ENCODE results near the gene MAG. TPM values are rescaled to one million over a fixed set of nuclear protein-coding genes. Genes with fewer than 3 reads are reported as not detected.
A peak's percentile ranks its signal among the peaks of the same experiment; 100 is the strongest.

The MAG gene, protein sequence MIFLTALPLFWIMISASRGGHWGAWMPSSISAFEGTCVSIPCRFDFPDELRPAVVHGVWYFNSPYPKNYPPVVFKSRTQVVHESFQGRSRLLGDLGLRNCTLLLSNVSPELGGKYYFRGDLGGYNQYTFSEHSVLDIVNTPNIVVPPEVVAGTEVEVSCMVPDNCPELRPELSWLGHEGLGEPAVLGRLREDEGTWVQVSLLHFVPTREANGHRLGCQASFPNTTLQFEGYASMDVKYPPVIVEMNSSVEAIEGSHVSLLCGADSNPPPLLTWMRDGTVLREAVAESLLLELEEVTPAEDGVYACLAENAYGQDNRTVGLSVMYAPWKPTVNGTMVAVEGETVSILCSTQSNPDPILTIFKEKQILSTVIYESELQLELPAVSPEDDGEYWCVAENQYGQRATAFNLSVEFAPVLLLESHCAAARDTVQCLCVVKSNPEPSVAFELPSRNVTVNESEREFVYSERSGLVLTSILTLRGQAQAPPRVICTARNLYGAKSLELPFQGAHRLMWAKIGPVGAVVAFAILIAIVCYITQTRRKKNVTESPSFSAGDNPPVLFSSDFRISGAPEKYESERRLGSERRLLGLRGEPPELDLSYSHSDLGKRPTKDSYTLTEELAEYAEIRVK
- total RNA-seq, result not detected
- long read RNA-seq, partial matches to known transcripts, result 1 of 1 reads
- long read RNA-seq, other reads (novel, unspliced or antisense), result 0 of 1 reads

DNA sequence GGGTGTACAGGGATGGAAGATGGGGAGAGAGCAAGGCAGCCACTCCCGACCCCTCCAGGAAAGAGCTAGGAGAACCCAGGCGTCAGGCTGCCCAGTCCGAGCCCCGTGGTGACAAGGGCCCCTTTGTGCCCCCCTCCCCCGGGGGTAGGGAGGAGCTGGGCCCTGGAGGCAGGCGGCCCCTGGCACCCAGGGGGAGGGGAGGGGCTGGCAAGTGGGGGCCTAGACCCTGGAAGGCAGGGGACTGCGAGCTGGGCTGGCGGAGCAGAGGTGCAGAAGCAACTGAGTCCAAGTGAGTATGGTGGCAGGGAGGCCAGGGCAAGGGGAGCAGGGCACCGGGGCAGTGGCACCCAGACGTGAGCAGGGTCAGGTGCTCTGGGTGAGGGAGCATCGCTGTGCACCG is at the start of gene MAG:
TSS of gene MAG (plus strand) at position 246 of the 400 bp plus-strand sequence. CDS start 3,248 bp downstream, outside the sequence.
- DNase-seq (no peak), ATAC-seq (no peak)
- intact Hi-C loops (cut with DNase I), result no loop called here
- Histone ChIP-seq H3K27ac (no peak within 1 kb of the TSS), H3K9me3 (no peaks in the 10 kb centered on the region), H3K27me3 (peaks cover 15% of the 10 kb centered on the region), H3K36me3 (no peaks in the 10 kb centered on the region), H3K4me1 (no peaks in the 10 kb centered on the region), H3K4me3 (no peak within 1 kb of the TSS)
- TF ChIP-seq, protein P1, sequence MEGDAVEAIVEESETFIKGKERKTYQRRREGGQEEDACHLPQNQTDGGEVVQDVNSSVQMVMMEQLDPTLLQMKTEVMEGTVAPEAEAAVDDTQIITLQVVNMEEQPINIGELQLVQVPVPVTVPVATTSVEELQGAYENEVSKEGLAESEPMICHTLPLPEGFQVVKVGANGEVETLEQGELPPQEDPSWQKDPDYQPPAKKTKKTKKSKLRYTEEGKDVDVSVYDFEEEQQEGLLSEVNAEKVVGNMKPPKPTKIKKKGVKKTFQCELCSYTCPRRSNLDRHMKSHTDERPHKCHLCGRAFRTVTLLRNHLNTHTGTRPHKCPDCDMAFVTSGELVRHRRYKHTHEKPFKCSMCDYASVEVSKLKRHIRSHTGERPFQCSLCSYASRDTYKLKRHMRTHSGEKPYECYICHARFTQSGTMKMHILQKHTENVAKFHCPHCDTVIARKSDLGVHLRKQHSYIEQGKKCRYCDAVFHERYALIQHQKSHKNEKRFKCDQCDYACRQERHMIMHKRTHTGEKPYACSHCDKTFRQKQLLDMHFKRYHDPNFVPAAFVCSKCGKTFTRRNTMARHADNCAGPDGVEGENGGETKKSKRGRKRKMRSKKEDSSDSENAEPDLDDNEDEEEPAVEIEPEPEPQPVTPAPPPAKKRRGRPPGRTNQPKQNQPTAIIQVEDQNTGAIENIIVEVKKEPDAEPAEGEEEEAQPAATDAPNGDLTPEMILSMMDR (IDR thresholded peaks at IDR 0.05), result no peak

DNA sequence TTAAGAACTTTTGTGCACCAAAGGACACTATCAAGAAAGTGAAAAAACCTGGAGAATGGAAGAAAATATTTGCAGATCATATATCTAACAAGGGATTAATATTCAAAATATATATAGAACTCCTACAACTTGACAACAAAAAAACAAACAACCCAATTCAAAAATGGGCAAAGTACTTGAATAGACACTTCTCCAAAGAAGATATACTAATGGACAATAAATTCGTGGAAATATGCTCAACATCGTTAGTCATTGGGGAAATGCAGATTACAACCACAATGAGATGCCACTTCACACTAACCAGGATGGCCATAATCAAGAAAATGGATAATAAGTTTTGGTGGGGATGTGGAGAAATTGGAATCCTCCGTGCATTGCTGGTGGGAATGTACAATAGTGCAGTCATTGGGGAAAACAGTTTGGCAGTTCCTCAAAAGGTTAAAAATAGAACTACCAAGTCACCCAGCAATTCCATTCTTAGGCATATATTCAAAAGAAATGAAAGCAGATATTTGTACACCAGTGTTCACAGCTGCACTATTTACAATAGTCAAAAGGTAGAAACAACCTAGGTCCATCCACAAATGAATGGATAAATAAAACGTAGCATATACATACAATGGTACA is 45.4 kb upstream of the MAG start:
- TF ChIP-seq, protein P1 (IDR thresholded peaks at IDR 0.05), result no peak
- no peaks in the 10 kb centered on the region for H3K36me3 ChIP-seq
- no peak for ATAC-seq
- H3K9me3 ChIP-seq, result peaks cover under 1% of the 10 kb centered on the region
- no peak overlapping the region for H3K4me3 ChIP-seq
- peaks cover 4% of the 10 kb centered on the region for H3K4me1 ChIP-seq
- peak overlapping the region; percentile 95 for H3K27ac ChIP-seq
- DNase-seq, result no peak
- intact Hi-C loops (cut with DNase I), result no loop called here
- peaks cover 11% of the 10 kb centered on the region for H3K27me3 ChIP-seq

DNA sequence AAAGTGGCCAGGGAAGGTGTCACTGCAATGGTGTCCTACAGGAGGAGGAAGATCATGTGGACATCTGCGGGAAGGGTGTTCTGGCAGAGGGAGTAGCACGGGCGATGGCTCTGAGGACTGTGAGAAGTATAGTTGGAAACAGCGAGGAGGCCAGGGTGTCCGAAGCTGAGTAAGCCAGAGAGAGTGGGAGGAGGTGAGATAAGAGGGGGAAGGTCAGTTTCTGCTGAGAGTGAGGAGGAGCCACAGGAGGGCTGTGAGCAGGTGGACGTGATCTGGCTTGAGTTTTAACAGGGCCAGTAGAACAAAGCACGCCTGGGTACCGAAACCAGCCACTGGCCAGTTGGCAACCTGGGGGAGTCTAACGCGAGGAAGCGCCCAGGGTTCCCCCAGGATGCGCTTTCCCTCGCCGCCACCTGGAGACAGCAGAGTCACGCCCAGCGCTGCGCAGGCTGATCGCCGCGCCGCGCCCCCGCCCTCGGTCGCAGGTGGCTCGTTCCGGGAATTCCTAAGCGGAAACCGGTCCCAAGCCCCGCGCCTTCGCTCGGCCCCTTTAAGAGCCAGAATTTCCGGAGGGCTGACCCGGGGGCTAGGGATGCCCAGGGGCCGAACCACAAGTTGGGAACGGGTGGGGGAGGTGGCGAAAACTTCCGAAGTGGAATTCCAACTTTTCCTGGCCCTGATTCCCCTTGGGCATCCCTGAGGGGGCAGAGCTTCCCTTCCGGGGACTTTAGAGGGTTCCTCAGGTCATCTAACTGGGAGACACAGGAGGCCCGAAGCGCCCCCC is 44.2 kb upstream of the MAG start:
- Histone ChIP-seq H3K4me3 (peak overlapping the region; percentile 69), H3K27me3 (peaks cover 11% of the 10 kb centered on the region), H3K36me3 (no peaks in the 10 kb centered on the region), H3K9me3 (no peaks in the 10 kb centered on the region), H3K4me1 (peaks cover 4% of the 10 kb centered on the region), H3K27ac (peak overlapping the region; percentile 95)
- DNase-seq (peak; percentile 92), ATAC-seq (peak; percentile 87)
- intact Hi-C loops (cut with DNase I), result no loop called here
- TF ChIP-seq, protein P1 (IDR thresholded peaks at IDR 0.05), result peak; percentile 51

DNA sequence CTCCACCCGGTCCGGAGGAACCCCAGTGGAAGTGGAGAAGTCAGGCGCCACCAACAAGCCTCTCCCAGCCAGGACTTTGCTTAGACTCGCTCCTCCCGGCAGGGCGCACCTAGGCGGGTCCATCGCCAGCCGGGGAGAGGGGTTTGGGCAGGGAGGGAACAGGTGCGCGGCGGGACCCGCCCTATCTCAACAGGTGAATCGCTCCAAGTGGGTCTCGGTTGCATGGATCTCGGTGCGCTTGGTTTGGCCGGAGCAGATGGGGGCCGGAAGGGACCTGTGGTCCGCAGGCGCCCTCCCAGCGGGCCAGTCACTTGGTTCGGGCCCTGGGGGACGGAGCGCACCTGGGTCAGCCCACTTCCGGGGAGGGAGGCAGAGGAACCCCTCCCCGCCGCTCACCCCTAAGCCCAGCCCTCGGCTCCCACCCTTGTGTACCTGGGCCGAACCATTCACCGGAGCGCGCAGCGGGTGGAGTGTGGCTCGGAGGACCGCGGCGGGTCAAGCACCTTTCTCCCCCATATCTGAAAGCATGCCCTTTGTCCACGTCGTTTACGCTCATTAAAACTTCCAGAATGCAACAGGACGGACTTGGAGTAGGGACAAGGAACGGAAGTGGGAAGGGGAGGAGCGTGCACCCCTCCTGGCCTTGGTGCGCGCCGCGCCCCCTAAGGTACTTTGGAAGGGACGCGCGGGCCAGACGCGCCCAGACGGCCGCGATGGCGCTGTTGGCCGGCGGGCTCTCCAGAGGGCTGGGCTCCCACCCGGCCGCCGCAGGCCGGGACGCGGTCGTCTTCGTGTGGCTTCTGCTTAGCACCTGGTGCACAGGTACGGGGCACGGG is 43.4 kb upstream of the MAG start, which contains the start of gene LSR:
TSS of gene LSR (plus strand) at position 693 of the 836 bp plus-strand sequence. CDS start at position 714, 21 bp downstream.
- peak; percentile 94 for DNase-seq
- peak within 1 kb of the TSS; percentile 69 for H3K4me3 ChIP-seq
- H3K36me3 ChIP-seq, result peaks cover 6% of the 10 kb centered on the region
- H3K4me1 ChIP-seq, result peaks cover 4% of the 10 kb centered on the region
- H3K27ac ChIP-seq, result peak within 1 kb of the TSS; percentile 95
- TF ChIP-seq, protein P1 (IDR thresholded peaks at IDR 0.05), result no peak
- ATAC-seq, result peak; percentile 94
- intact Hi-C loops (cut with DNase I), result no loop called here
- no peaks in the 10 kb centered on the region for H3K9me3 ChIP-seq
- H3K27me3 ChIP-seq, result peaks cover 11% of the 10 kb centered on the region

All from upper lobe of right lung (tissue), 1 donor.